Measurements from ENCODE around the gene ZNF787.

GRCh38 chr19:56159009-56159559 is 38.0 kb upstream of the ZNF787 start:
- TF ChIP-seq CTCF (IDR thresholded peaks at IDR 0.05; ENCODE audit: low read depth, low read length) (no peak), EZH2phosphoT487 (IDR thresholded peaks at IDR 0.05; ENCODE audit: low read depth) (no peak)

Measured in OCI-LY3 (cell line).